ENCODE results near the gene SHC4. TPM values are rescaled to one million over a fixed set of nuclear protein-coding genes. Genes with fewer than 3 reads are reported as not detected.

SHC4 gene
- total and polyA plus RNA-seq, 2 of the 8 experiments (the other 6 are each of a cell fraction or from before 2014, with no cell fraction given): 0.15 to 0.30 TPM

- no peak overlapping the region for H4K91ac ChIP-seq (replicated peaks; ENCODE audit: insufficient read length, low read length)
- no peak overlapping the region for H4K8ac ChIP-seq (ENCODE audit: extremely low read depth, insufficient read depth, low read length)
- H3K56ac ChIP-seq (replicated peaks; ENCODE audit: insufficient read length, low read depth, low read length): no peak overlapping the region
- no peaks in the 10 kb centered on the region for H3K23me2 ChIP-seq (ENCODE audit: low read depth, low read length)
- TF ChIP-seq RAD21 (IDR thresholded peaks at IDR 0.05 in 1 of 2, conservative IDR thresholded peaks at IDR 0.05 in 1 of 2; ENCODE audit: low read depth in 2 of 2, low read length in 2 of 2) (peak in 1 of 2 experiments; percentile 11; a peak in 2 of 4 replicates), SAP30 (IDR thresholded peaks at IDR 0.05; ENCODE audit: insufficient read depth, insufficient replicate concordance, low read length) (no peak), CBX5 (IDR thresholded peaks at IDR 0.05; ENCODE audit: low read depth, low read length) (no peak), HDAC2 (IDR thresholded peaks at IDR 0.05; ENCODE audit: borderline replicate concordance in 1 of 2, low read depth in 2 of 2, low read length in 2 of 2) (no peak), KDM5A (IDR thresholded peaks at IDR 0.05; ENCODE audit: low read length) (no peak), MAFK (IDR thresholded peaks at IDR 0.05; ENCODE audit: low read depth, low read length) (no peak)
- H3K79me2 ChIP-seq (ENCODE audit: control insufficient read depth in 1 of 2, insufficient read depth in 2 of 2, low read length in 2 of 2): peaks cover 0 to 56% of the 10 kb centered on the region in 2 experiments; a peak in 2 of 4 replicates
- WGBS, 2 experiments (ENCODE audit: extremely low coverage in 1 of 2, insufficient coverage in 1 of 2, insufficient read length in 1 of 2, insufficient replicate concordance in 2 of 2, low coverage in 1 of 2, low lambda C conversion rate in 2 of 2, missing lambda C conversion rate in 1 of 2): 77% methylated on average over 4 of the region's 4 CpGs; no CpG with 5 or more reads in 1 of the 2 experiments
- ChIA-PET CTCF (ENCODE audit: partially characterized antibody) (interaction anchor here (0.7 to 1.9 kb wide), 10 partner anchors 10 to 512 kb away, joined by 3 to 9 read pairs (median 3); no protein-coding TSS in a partner anchor), POLR2A (ENCODE audit: partially characterized antibody) (interaction anchor here (2.1 kb wide), 1 partner anchor 10 kb away, joined by 5 read pairs; the partner anchor contains the start of gene CEP152)
- no peak overlapping the region for H3K4ac ChIP-seq (replicated peaks; ENCODE audit: insufficient read length, low read depth, low read length)
- no peak overlapping the region for H2BK15ac ChIP-seq (ENCODE audit: low read length)
- no peaks in the 10 kb centered on the region for H3K9me3 ChIP-seq (ENCODE audit: insufficient read depth in 2 of 2, low read depth in 1 of 2, low read length in 1 of 2)
- no peak overlapping the region for H3K14ac ChIP-seq (ENCODE audit: insufficient read length)
- no peak overlapping the region for H2BK20ac ChIP-seq (ENCODE audit: low read length)
- no peak overlapping the region for H3K9ac ChIP-seq (replicated peaks in 1 of 4; ENCODE audit: extremely low read depth in 1 of 4, low read depth in 3 of 4, low read length in 3 of 4)
- H4K20me1 ChIP-seq (replicated peaks in 1 of 2; ENCODE audit: control insufficient read depth in 1 of 2, insufficient read depth in 2 of 2, low read length in 2 of 2): peaks cover 2% of the 10 kb centered on the region in 2 experiments
- H2BK120ac ChIP-seq (replicated peaks; ENCODE audit: low read depth, low read length): no peak overlapping the region
- H3K23ac ChIP-seq (ENCODE audit: insufficient read length): no peak overlapping the region
- peaks cover 0 to 17% (median 2%) of the 10 kb centered on the region in 4 experiments; a peak in 4 of 8 replicates for H3K36me3 ChIP-seq (ENCODE audit: control insufficient read depth in 2 of 4, insufficient read depth in 4 of 4, low read length in 3 of 4)
- no peak overlapping the region for H2BK5ac ChIP-seq (ENCODE audit: low read depth, low read length)
- H2BK12ac ChIP-seq (ENCODE audit: low read depth, low read length): no peak overlapping the region
- FAIRE-seq: no peak
- no peak overlapping the region for H3K18ac ChIP-seq (ENCODE audit: extremely low read depth, low read length)
- no peak for DNase-seq (ENCODE audit: low read depth in 1 of 2, low spot score in 2 of 2)
- no peaks in the 10 kb centered on the region for H3K27me3 ChIP-seq (replicated peaks in 1 of 4; ENCODE audit: control insufficient read depth in 3 of 4, extremely low read depth in 1 of 4, insufficient read depth in 3 of 4, low read length in 3 of 4)
- no peak overlapping the region for H3K4me3 ChIP-seq (ENCODE audit: extremely low read depth in 1 of 4, insufficient read depth in 2 of 4, low read depth in 3 of 4, low read length in 4 of 4)
- H3K4me1 ChIP-seq (replicated peaks in 1 of 4; ENCODE audit: control insufficient read depth in 3 of 4, insufficient read depth in 4 of 4, low read length in 3 of 4): peaks cover 0 to 5% (median 2%) of the 10 kb centered on the region in 4 experiments; a peak in 4 of 7 replicates
- no peak overlapping the region for H3K27ac ChIP-seq (ENCODE audit: low read depth, low read length)
- no peak overlapping the region for H4K5ac ChIP-seq (ENCODE audit: insufficient read length, low read depth, low read length)
- H2AK5ac ChIP-seq (ENCODE audit: low read depth, low read length): no peak overlapping the region
- peaks cover 5% of the 10 kb centered on the region; the same call in 1 of the 2 replicates for H3K79me1 ChIP-seq (ENCODE audit: low read depth, low read length)
- no peak overlapping the region for H2AFZ ChIP-seq (ENCODE audit: low read length)
- H3K4me2 ChIP-seq (ENCODE audit: insufficient read depth in 1 of 2, low read depth in 2 of 2, low read length in 2 of 2): no peak overlapping the region
These were observed 162.8 kb downstream of the SHC4 start for GRCh38 chr15:48800811-48801455.
